IMR-90 (cell line): ENCODE data around the gene C3. TPM values are rescaled to one million over a fixed set of nuclear protein-coding genes. Genes with fewer than 3 reads are reported as not detected.

Experiments
- ATAC-seq: fragments of 200-7000 bp; cut with Tn5 transposase; 2 replicates; pipeline ENCODE4 v1.9.1; 2020; ENCODE audit warnings: low read depth, mild to moderate bottlenecking, moderate library complexity
- BruUV-seq: library from RNA; stranded (reverse); fragments of 400-500 nt; replicated peaks from 2 replicates; lab custom pipeline; 2021; lab: Mats Ljungman, UMichigan
- CTCF ChIA-PET: fragments of 300-600 bp; formaldehyde crosslinking; extraction: SDS; loops from one replicate; lab custom pipeline; 2021; ENCODE audit warnings: antibody characterized with exemption; lab: Yijun Ruan, JAX
- POLR2A ChIA-PET: fragments of 300-600 bp; sonication (Branson Sonifier 250); formaldehyde crosslinking; loops from one replicate; lab custom pipeline; 2022; ENCODE audit warnings: antibody characterized with exemption; ENCODE audit not compliant: unreplicated experiment; lab: Charles Lee
- DNase-seq: peaks from one replicate; pipeline ENCODE4 v3.0.0; 2013
- H2AFZ ChIP-seq: replicated peaks from 2 replicates; pipeline ENCODE3; 2013; ENCODE audit warnings: low read length, mild to moderate bottlenecking; ENCODE audit not compliant: poor library complexity
- H2AK5ac ChIP-seq: 2 replicates; pipeline ENCODE4 v1.6.1; 2013; ENCODE audit warnings: low read depth, low read length, inconsistent platforms
- H2AK9ac ChIP-seq: replicated peaks from 2 replicates; pipeline ENCODE3; 2013; ENCODE audit warnings: mild to moderate bottlenecking, low read depth, low read length, moderate library complexity; ENCODE audit not compliant: poor library complexity
- H2BK120ac ChIP-seq: 2 replicates; pipeline ENCODE4 v1.6.1; 2013; ENCODE audit warnings: low read depth, low read length, inconsistent platforms
- H2BK15ac ChIP-seq: 3 replicates; pipeline ENCODE4 v1.6.1; 2013; ENCODE audit warnings: low read depth, low read length, inconsistent platforms
- H2BK20ac ChIP-seq: 2 replicates; pipeline ENCODE4 v1.6.1; 2013; ENCODE audit warnings: low read depth, mild to moderate bottlenecking, inconsistent platforms, low read length, moderate library complexity
- H2BK5ac ChIP-seq: 2 replicates; pipeline ENCODE4 v1.6.1; 2013; ENCODE audit warnings: mild to moderate bottlenecking, low read depth, low read length, inconsistent platforms; ENCODE audit not compliant: poor library complexity, severe bottlenecking
- H3K14ac ChIP-seq: replicated peaks from 2 replicates; pipeline ENCODE4 v1.6.1; 2013; ENCODE audit warnings: low read depth, low read length, inconsistent platforms
- H3K18ac ChIP-seq: 2 replicates; pipeline ENCODE4 v1.6.1; 2013; ENCODE audit warnings: low read depth, low read length, control low read depth
- H3K23ac ChIP-seq: 2 replicates; pipeline ENCODE4 v1.6.1; 2013; ENCODE audit warnings: low read depth, low read length, inconsistent platforms
- H3K27ac ChIP-seq: 2 replicates; pipeline ENCODE4 v1.5.1; 2013; ENCODE audit warnings: mild to moderate bottlenecking, control low read depth, low read length; ENCODE audit not compliant: insufficient read depth
- H3K27me3 ChIP-seq: 2 replicates; pipeline ENCODE4 v1.6.1; 2013; ENCODE audit warnings: low read length; ENCODE audit not compliant: control insufficient read depth, insufficient read depth
- H3K36me3 ChIP-seq: 2 replicates; pipeline ENCODE4 v1.6.1; 2013; ENCODE audit warnings: low read length, mixed read lengths; ENCODE audit not compliant: control insufficient read depth, insufficient read depth
- H3K4ac ChIP-seq: 2 replicates; pipeline ENCODE4 v1.6.1; 2013; ENCODE audit warnings: low read depth, low read length, inconsistent platforms
- H3K4me1 ChIP-seq: 2 replicates; pipeline ENCODE4 v1.6.1; 2013; ENCODE audit warnings: low read length, mixed read lengths; ENCODE audit not compliant: control insufficient read depth, insufficient read depth
- H3K4me2 ChIP-seq: 2 replicates; pipeline ENCODE4 v1.6.1; 2013; ENCODE audit warnings: low read depth, mild to moderate bottlenecking, control low read depth, low read length, moderate library complexity
- H3K4me3 ChIP-seq: 2 replicates; pipeline ENCODE4 v1.5.1; 2013; ENCODE audit warnings: low read depth, mild to moderate bottlenecking, control low read depth, low read length, moderate library complexity; ENCODE audit not compliant: insufficient read depth
- H3K56ac ChIP-seq: 2 replicates; pipeline ENCODE4 v1.6.1; 2013; ENCODE audit warnings: low read length, inconsistent platforms; ENCODE audit not compliant: insufficient read depth; ENCODE audit errors: extremely low read depth
- H3K79me1 ChIP-seq, 2 experiments: 2 replicates each; pipeline ENCODE4 v1.6.1; 2013; ENCODE audit warnings: low read length in 2 of 2, inconsistent platforms in 1 of 2, low read depth in 1 of 2
- H3K9ac ChIP-seq: 2 replicates; pipeline ENCODE4 v1.6.1; 2013; ENCODE audit warnings: low read depth, low read length, control low read depth
- H3K9me1 ChIP-seq: 2 replicates; pipeline ENCODE4 v1.6.1; 2013; ENCODE audit warnings: low read length, inconsistent platforms; ENCODE audit not compliant: insufficient read depth
- H3K9me3 ChIP-seq: 2 replicates; pipeline ENCODE4 v1.6.1; 2013; ENCODE audit warnings: low read length; ENCODE audit not compliant: control insufficient read depth, insufficient read depth
- H4K20me1 ChIP-seq: 2 replicates; pipeline ENCODE4 v1.6.1; 2013; ENCODE audit warnings: low read length, inconsistent platforms; ENCODE audit not compliant: insufficient read depth
- H4K5ac ChIP-seq: 2 replicates; pipeline ENCODE4 v1.6.1; 2013; ENCODE audit warnings: mild to moderate bottlenecking, low read depth, low read length, control low read depth
- H4K8ac ChIP-seq, 2 experiments: 2 replicates each; pipeline ENCODE4 v1.6.1; 2013; ENCODE audit warnings: low read depth in 2 of 2, low read length in 2 of 2, control low read depth in 1 of 2, inconsistent platforms in 1 of 2
- H4K91ac ChIP-seq: 2 replicates; pipeline ENCODE4 v1.6.1; 2013; ENCODE audit warnings: low read depth, low read length, inconsistent platforms; ENCODE audit not compliant: insufficient read depth
- CHD1 ChIP-seq: IDR thresholded peaks from 2 replicates; pipeline ENCODE4 v1.6.1; 2012; ENCODE audit warnings: low read depth, low read length, improper control_type of control experiment
- CTCF ChIP-seq: conservative IDR thresholded peaks from 2 replicates; pipeline ENCODE4 v1.5.1; 2012; ENCODE audit warnings: mild to moderate bottlenecking, low read depth, low read length, improper control_type of control experiment
- FOS ChIP-seq: fragments of 150-350 bp; IDR thresholded peaks from 2 replicates; pipeline ENCODE4 v1.6.1; 2016; ENCODE audit warnings: low read depth, low read length
- MXI1 ChIP-seq: IDR thresholded peaks from 2 replicates; pipeline ENCODE4 v1.6.1; 2012; ENCODE audit warnings: low read depth, mild to moderate bottlenecking, low read length, moderate library complexity, borderline replicate concordance
- NFE2L2 ChIP-seq: fragments of 150-350 bp; IDR thresholded peaks from 2 replicates; pipeline ENCODE4 v1.6.1; 2016; ENCODE audit warnings: low read depth, mild to moderate bottlenecking, low read length
- RFX5 ChIP-seq: IDR thresholded peaks from 2 replicates; pipeline ENCODE4 v1.8.0; 2012; ENCODE audit warnings: low read depth, mild to moderate bottlenecking, low read length, moderate library complexity
- WGBS, 2 experiments: methylation state at CpG; one replicate each; pipeline versions ENCODE4 v1.1.5 to v1.1.7; 2013; ENCODE audit warnings: missing lambda C conversion rate in 2 of 2; ENCODE audit not compliant: insufficient read length in 1 of 2; ENCODE audit errors: extremely low coverage in 2 of 2; 5-methylcytosine and 5-hydroxymethylcytosine counted together
- dilution Hi-C: fragments of 300-500 bp; cut with HindIII; formaldehyde crosslinking; loops from one replicate; pipeline ENCODE4 v1.14.3; 2018; ENCODE audit warnings: low sequenced_read_pairs; ENCODE audit not compliant: unreplicated experiment
- in situ Hi-C: fragments of 300-500 bp; cut with MboI; formaldehyde crosslinking; loops from 3 replicates; pipeline ENCODE4 v1.14.3; 2019; ENCODE audit warnings: low sequenced_read_pairs, inconsistent platforms, mixed read lengths
- intact Hi-C: fragments of 100-400 bp; cut with micrococcal nuclease; formaldehyde crosslinking; loops from 2 replicates; pipeline ENCODE4 v1.10.0; 2022
- polyA plus RNA-seq, 3 experiments: library from polyadenylated mRNA; depleted of rRNA; stranded (reverse); fragments of >200 nt; gene quantifications; 2 replicates each; pipeline ENCODE4 v1.2.3, GENCODE V29; 2012; ENCODE audit warnings: low replicate concordance in 1 of 3
- total RNA-seq: library from RNA; depleted of rRNA; stranded (reverse); fragments of >200 nt; gene quantifications from 2 replicates; pipeline ENCODE4 v1.2.3, GENCODE V29; 2012

Gene C3
- total and polyA plus RNA-seq, 2 of the 4 experiments (the other 2 are of a cell fraction): 0.36 TPM; not detected in 1

GRCh38 chr19:6667114-6667627 is 53.3 kb downstream of the C3 start:
- Histone ChIP-seq H3K9me1 (no peaks in the 10 kb centered on the region), H2AFZ (peak overlapping the region; percentile 11), H3K4ac (no peak overlapping the region), H3K36me3 (no peaks in the 10 kb centered on the region), H4K91ac (no peak overlapping the region), H2BK120ac (no peak overlapping the region), H3K4me1 (no peaks in the 10 kb centered on the region), H2BK5ac (no peak overlapping the region), H3K27me3 (no peaks in the 10 kb centered on the region), H3K23ac (no peak overlapping the region), H4K20me1 (no peaks in the 10 kb centered on the region), H2AK5ac (no peak overlapping the region), H3K79me1 (no peaks in the 10 kb centered on the region), H2BK15ac (no peak overlapping the region), H3K56ac (no peak overlapping the region), H3K27ac (no peak overlapping the region), H2BK20ac (no peak overlapping the region), H2AK9ac (no peak overlapping the region), H3K14ac (no peak overlapping the region), H3K9ac (no peak overlapping the region), H4K8ac (no peak overlapping the region), H3K4me2 (no peak overlapping the region), H3K4me3 (no peak overlapping the region), H3K18ac (no peak overlapping the region), H4K5ac (no peak overlapping the region), H3K9me3 (peaks cover 12% of the 10 kb centered on the region)
- POLR2A ChIA-PET: no interaction called here
- DNase-seq: no peak
- in situ Hi-C loops (no loop called here), intact Hi-C loops (no loop called here), dilution Hi-C loops (no loop called here)
- TF ChIP-seq CHD1 (no peak), FOS (no peak), RFX5 (no peak), MXI1 (no peak), NFE2L2 (no peak), CTCF (no peak)
- CTCF ChIA-PET: no interaction called here
- ATAC-seq: no peak
- 83% methylated on average over 3 of the region's 14 CpGs; no CpG with 5 or more reads in 1 of the 2 experiments for WGBS, 2 experiments
- BruUV-seq: no TSS peak
